Measurements from ENCODE around the gene FHDC1. TPM values are rescaled to one million over a fixed set of nuclear protein-coding genes. Genes with fewer than 3 reads are reported as not detected.

Gene FHDC1
- total RNA-seq, 4 donors from 2014 or later: 0.29 to 0.52 (median 0.45) TPM

DNA sequence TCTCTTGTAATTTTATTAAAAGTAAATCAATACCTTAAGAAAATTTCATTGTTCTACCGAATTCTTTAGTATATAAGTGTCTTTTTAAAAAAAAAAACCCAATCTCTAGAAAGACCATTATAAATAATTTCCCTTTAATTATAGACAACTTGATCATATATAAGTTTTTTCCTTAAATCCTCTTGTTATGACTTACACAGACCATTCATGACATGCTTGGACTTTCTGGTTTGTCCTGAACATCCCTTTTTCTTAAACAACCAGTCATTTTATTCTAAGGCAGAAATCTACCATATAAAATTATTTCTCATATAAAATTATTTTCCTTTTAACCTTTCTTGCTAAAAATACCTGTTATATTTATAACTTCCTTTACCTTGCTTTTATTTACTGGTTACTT is 15.4 kb upstream of the FHDC1 start:
- in situ Hi-C loops (cut with MboI; ENCODE audit: low sequenced_read_pairs in 4 of 4): no loop called here
- Histone ChIP-seq H3K9me3 (no peaks in the 10 kb centered on the region), H3K4me1 (no peaks in the 10 kb centered on the region), H3K4me3 (no peak overlapping the region), H3K27me3 (no peaks in the 10 kb centered on the region), H3K27ac (no peak overlapping the region), H3K36me3 (no peaks in the 10 kb centered on the region)
- DNase-seq (no peak), ATAC-seq (no peak)
- no peak for TF ChIP-seq POLR2A (IDR thresholded peaks at IDR 0.05)
- TF ChIP-seq, protein P1, sequence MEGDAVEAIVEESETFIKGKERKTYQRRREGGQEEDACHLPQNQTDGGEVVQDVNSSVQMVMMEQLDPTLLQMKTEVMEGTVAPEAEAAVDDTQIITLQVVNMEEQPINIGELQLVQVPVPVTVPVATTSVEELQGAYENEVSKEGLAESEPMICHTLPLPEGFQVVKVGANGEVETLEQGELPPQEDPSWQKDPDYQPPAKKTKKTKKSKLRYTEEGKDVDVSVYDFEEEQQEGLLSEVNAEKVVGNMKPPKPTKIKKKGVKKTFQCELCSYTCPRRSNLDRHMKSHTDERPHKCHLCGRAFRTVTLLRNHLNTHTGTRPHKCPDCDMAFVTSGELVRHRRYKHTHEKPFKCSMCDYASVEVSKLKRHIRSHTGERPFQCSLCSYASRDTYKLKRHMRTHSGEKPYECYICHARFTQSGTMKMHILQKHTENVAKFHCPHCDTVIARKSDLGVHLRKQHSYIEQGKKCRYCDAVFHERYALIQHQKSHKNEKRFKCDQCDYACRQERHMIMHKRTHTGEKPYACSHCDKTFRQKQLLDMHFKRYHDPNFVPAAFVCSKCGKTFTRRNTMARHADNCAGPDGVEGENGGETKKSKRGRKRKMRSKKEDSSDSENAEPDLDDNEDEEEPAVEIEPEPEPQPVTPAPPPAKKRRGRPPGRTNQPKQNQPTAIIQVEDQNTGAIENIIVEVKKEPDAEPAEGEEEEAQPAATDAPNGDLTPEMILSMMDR (IDR thresholded peaks at IDR 0.05 in 4 of 5, conservative IDR thresholded peaks at IDR 0.05 in 1 of 5): no peak
- intact Hi-C loops (cut with DNase I; ENCODE audit: low total_unique reads): no loop called here

DNA sequence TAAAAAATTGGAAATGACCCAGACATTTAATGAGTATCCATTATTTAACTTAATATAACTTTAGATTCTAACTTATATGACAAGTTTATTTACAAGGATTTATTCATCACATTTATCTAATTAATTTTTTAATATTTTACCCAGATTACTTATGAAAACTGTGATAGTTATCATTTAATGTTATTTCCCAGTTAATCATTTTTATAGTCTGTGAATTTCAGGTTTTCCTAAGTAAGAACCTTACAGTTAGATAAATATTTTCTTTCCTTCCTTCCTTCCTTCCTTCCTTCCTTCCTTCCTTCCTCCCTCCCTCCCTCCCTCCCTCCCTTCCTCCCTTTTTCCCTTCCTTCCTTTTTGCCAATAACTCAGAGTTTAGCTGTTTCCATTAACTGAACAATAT is 14.8 kb upstream of the FHDC1 start:
- DNase-seq (no peak), ATAC-seq (no peak)
- Histone ChIP-seq H3K9me3 (no peaks in the 10 kb centered on the region), H3K4me1 (no peaks in the 10 kb centered on the region), H3K27ac (no peak overlapping the region), H3K4me3 (no peak overlapping the region), H3K36me3 (no peaks in the 10 kb centered on the region), H3K27me3 (no peaks in the 10 kb centered on the region)
- intact Hi-C loops (cut with DNase I; ENCODE audit: low total_unique reads): no loop called here
- in situ Hi-C loops (cut with MboI; ENCODE audit: low sequenced_read_pairs in 4 of 4): no loop called here
- TF ChIP-seq, protein P1 (IDR thresholded peaks at IDR 0.05 in 4 of 5, conservative IDR thresholded peaks at IDR 0.05 in 1 of 5): no peak
- TF ChIP-seq POLR2A (IDR thresholded peaks at IDR 0.05): no peak

DNA sequence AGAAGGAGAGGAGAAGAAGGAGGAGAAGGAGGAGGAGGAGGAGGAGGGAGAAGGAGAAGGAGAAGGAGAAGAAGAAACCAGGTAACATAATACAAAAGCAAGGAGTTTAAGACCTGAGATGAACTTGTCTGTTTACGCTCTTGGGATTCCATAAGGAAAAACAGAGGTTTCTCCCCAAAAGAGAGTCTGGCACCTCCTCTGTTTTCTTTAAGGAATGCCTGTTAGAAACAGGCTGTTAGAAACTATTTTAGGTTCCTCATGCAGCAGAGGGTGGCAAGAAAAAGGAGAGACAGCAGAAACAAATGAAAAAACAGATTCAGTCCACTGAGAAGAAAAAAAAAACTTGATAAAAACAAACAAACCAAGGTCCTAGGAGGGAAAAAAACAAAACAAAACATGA is 10.3 kb upstream of the FHDC1 start:
- in situ Hi-C loops (cut with MboI; ENCODE audit: low sequenced_read_pairs in 4 of 4): no loop called here
- DNase-seq: no peak
- intact Hi-C loops (cut with DNase I; ENCODE audit: low total_unique reads): no loop called here

DNA sequence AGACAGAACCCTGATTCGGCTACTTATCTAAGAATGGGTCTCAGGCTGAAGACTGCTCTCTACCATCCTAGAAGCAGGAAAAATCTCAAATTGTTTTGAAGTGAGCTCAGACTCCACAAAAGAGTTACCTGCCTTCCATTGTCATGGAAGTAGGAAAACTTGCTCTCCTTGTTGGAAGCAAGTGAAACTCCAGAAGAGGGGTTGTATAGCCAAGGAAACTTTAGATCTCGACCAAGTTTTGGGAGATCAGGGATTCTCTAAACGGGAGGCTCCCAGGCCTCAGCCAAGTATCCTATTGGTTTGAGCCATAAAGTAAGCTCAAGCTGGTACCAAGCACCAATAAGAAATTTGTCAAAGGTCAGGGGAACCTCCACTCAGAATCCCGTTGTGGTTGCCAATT is 9.2 kb upstream of the FHDC1 start:
- no peak for ATAC-seq
- TF ChIP-seq, protein P1 (IDR thresholded peaks at IDR 0.05 in 4 of 5, conservative IDR thresholded peaks at IDR 0.05 in 1 of 5): no peak
- no peak for TF ChIP-seq POLR2A (IDR thresholded peaks at IDR 0.05)
- no peaks in the 10 kb centered on the region for H3K27me3 ChIP-seq
- H3K36me3 ChIP-seq: no peaks in the 10 kb centered on the region
- in situ Hi-C loops (cut with MboI; ENCODE audit: low sequenced_read_pairs in 4 of 4): no loop called here
- H3K4me3 ChIP-seq: no peak overlapping the region
- no peaks in the 10 kb centered on the region for H3K9me3 ChIP-seq
- H3K27ac ChIP-seq: no peak overlapping the region
- no peak for DNase-seq
- intact Hi-C loops (cut with DNase I; ENCODE audit: low total_unique reads): no loop called here
- no peaks in the 10 kb centered on the region for H3K4me1 ChIP-seq

More for the DNA sequence above, 10.3 kb upstream of the FHDC1 start:
- no peak for TF ChIP-seq POLR2A (IDR thresholded peaks at IDR 0.05)
- TF ChIP-seq, protein P1 (IDR thresholded peaks at IDR 0.05 in 4 of 5, conservative IDR thresholded peaks at IDR 0.05 in 1 of 5): no peak
- no peak for ATAC-seq
- no peaks in the 10 kb centered on the region for H3K36me3 ChIP-seq
- no peak overlapping the region for H3K27ac ChIP-seq
- H3K4me3 ChIP-seq: no peak overlapping the region
- no peaks in the 10 kb centered on the region for H3K27me3 ChIP-seq
- H3K4me1 ChIP-seq: no peaks in the 10 kb centered on the region
- H3K9me3 ChIP-seq: no peaks in the 10 kb centered on the region

DNA sequence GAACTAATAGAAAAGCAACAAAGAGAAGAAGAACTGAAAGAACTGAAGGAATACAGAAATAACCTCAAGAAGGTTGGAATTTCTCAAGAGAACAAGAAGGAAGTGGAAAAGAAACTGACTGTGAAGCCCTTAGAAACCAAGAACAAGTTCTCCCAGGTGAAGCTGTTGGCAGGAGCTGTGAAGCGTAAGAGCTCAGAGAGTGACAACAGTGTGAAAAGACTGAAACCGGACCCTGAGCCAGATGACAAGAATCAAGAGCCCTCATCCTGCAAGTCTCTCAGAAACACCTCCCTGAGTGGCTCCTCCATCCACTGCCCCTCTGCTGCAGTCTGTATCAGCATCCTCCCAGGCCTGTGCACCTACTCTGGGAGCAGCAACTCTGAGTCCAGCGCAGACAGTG is 8.4 kb upstream of the FHDC1 start:
- Histone ChIP-seq H3K9me3 (no peaks in the 10 kb centered on the region), H3K36me3 (no peaks in the 10 kb centered on the region), H3K4me3 (no peak overlapping the region), H3K27me3 (no peaks in the 10 kb centered on the region), H3K27ac (no peak overlapping the region), H3K4me1 (no peaks in the 10 kb centered on the region)
- intact Hi-C loops (cut with DNase I; ENCODE audit: low total_unique reads): no loop called here
- DNase-seq: no peak
- TF ChIP-seq POLR2A (IDR thresholded peaks at IDR 0.05): no peak
- TF ChIP-seq, protein P1 (IDR thresholded peaks at IDR 0.05 in 4 of 5, conservative IDR thresholded peaks at IDR 0.05 in 1 of 5): no peak
- ATAC-seq: no peak
- in situ Hi-C loops (cut with MboI; ENCODE audit: low sequenced_read_pairs in 4 of 4): no loop called here

Measured in gastrocnemius medialis (tissue), 4 donors.